Astrocyte of the cerebellum (primary cell): ENCODE results near the gene ARAP2.
A peak's percentile ranks its signal among the peaks of the same experiment; 100 is the strongest.

Experiments
- DNase-seq: peaks from one replicate; pipeline ENCODE4 v3.0.0-alpha.2; 2011; ENCODE audit warnings: low read depth
- H3K4me3 ChIP-seq: 2 replicates; pipeline ENCODE4 v1.5.1; 2011; ENCODE audit warnings: mild to moderate bottlenecking, low read depth, low read length, moderate library complexity
- in situ Hi-C: cut with HindIII; loops from 2 replicates; pipeline ENCODE4 v1.10.0; 2017; ENCODE audit warnings: low sequenced_read_pairs
- TF ChIP-seq, protein P1 (sequence below): IDR thresholded peaks from 2 replicates; pipeline ENCODE4 v1.5.1; 2012; ENCODE audit warnings: low read length, low read depth, moderate library complexity, mild to moderate bottlenecking; ENCODE audit errors: missing control alignments

The ARAP2 gene

DNA sequence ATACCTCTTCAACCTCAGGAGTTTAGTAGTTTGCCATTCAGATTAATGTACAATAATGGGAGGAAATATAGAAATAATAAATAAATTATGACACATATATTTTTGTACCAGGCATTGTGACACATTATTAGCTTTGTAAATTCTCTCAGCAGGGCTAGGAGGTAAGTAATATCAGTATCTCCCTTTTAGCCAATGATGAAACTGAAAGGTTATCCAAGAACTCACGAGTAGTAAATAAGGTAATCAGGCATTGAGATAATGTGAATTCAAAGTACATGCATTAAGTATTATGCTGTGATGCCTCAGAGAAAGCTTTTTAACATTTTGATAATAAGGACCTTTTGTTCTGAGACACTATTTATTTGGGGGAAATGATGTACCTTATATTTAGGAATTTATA lies 5.3 kb upstream of the ARAP2 start:
- DNase-seq = no peak
- H3K4me3 ChIP-seq = no peak overlapping the region
- in situ Hi-C loops = no loop called here
- TF ChIP-seq, protein P1, sequence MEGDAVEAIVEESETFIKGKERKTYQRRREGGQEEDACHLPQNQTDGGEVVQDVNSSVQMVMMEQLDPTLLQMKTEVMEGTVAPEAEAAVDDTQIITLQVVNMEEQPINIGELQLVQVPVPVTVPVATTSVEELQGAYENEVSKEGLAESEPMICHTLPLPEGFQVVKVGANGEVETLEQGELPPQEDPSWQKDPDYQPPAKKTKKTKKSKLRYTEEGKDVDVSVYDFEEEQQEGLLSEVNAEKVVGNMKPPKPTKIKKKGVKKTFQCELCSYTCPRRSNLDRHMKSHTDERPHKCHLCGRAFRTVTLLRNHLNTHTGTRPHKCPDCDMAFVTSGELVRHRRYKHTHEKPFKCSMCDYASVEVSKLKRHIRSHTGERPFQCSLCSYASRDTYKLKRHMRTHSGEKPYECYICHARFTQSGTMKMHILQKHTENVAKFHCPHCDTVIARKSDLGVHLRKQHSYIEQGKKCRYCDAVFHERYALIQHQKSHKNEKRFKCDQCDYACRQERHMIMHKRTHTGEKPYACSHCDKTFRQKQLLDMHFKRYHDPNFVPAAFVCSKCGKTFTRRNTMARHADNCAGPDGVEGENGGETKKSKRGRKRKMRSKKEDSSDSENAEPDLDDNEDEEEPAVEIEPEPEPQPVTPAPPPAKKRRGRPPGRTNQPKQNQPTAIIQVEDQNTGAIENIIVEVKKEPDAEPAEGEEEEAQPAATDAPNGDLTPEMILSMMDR = no peak

DNA sequence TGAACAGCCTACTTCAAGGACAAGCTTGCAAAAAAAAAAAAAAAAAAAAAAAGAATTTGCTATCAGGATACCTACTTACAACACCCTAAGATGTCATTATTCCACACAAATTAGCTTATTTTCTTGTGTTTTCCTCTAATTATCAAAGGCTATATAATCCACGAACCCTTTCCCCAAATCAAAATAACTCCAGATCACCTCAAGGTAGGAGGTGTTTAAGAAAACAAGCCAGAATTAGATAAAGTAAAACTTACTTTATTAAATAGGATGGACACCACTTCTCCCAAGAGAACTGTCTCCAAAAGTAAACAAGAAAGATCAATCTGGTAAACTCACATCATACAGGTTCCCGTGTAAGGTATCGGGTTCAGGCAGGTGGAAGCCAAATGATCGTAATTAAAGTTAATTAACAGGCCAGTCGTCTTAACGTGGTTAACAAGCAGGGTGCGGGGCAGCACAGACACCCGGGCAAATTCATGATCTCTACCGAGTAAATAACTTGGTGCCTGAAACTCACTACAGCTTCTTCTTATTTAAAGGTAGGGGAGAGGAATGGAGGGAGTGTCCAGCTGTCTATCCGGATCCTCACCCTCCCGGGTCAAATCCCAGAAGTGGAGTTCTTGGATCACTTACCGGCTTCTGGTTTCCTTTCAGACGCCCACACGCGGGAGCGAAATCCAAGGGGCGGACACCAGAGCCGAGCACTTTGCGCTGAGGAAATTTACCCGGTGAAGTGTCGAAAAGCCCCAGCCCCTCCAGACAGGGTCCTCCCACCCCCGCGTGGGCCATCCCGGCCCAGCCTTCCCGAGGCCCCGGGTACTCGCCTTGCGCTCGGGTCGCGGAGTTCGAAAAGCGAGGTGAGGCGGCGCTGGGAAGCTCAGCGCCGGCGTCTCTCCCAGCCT lies 708 bp downstream of the ARAP2 start:
- H3K4me3 ChIP-seq = peak overlapping the region; percentile 72
- in situ Hi-C loops = no loop called here
- TF ChIP-seq, protein P1 = no peak
- DNase-seq = no peak

DNA sequence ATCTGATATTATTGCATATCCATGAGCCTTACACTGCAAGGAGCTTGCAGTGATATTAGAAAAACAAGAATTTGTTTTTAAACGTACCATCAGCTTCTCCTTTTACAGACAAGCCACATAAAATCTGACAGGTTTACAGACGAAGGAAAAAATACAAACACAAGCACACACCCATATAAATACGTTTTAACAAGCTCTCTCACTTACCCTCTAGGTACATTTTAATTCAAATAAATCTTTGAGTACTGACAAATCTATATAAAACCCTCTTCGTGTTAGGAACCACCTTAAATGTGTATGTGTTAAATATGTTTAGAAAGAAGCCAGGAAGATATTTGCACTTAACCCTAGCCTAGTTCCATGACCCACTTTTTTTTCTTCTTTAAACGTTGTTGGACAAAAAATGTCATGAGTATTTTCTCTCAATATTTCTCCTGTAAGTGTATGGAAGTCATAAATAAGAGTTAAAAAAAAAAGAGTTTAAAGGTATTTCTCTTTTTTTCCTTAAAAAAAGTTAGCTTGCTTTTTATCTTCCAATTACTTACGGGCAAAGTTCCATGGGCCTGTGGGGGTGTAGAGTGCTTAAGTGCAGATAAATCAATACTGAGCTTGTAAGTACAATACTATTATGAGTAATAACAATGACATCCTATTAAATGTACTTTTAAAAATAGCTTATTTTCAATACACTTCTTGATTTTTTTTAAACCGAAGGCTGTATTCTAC lies 1.5 kb downstream of the ARAP2 start:
- H3K4me3 ChIP-seq = peak overlapping the region; percentile 72
- DNase-seq = no peak
- in situ Hi-C loops = no loop called here
- TF ChIP-seq, protein P1 = no peak

DNA sequence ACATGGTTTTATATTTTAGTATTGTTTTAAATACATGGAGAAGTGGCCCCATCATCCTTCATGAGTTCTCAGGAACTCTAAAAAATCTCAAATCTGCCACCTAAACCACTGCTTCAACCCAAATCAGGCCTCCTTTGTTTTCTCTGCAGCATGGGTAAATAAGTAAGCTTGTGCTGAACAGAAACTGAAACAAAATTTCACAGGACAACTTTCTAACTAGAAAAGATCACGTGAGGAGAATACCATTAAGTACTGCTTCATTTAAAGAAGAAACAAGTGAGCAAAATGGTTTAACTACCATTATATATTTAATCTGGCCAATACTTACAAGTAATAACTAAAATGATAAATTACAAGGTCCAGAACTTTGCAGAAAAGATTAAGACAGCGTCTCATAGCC lies 2.5 kb downstream of the ARAP2 start:
- in situ Hi-C loops = no loop called here
- H3K4me3 ChIP-seq = no peak overlapping the region
- no peak for DNase-seq
- TF ChIP-seq, protein P1 = no peak

DNA sequence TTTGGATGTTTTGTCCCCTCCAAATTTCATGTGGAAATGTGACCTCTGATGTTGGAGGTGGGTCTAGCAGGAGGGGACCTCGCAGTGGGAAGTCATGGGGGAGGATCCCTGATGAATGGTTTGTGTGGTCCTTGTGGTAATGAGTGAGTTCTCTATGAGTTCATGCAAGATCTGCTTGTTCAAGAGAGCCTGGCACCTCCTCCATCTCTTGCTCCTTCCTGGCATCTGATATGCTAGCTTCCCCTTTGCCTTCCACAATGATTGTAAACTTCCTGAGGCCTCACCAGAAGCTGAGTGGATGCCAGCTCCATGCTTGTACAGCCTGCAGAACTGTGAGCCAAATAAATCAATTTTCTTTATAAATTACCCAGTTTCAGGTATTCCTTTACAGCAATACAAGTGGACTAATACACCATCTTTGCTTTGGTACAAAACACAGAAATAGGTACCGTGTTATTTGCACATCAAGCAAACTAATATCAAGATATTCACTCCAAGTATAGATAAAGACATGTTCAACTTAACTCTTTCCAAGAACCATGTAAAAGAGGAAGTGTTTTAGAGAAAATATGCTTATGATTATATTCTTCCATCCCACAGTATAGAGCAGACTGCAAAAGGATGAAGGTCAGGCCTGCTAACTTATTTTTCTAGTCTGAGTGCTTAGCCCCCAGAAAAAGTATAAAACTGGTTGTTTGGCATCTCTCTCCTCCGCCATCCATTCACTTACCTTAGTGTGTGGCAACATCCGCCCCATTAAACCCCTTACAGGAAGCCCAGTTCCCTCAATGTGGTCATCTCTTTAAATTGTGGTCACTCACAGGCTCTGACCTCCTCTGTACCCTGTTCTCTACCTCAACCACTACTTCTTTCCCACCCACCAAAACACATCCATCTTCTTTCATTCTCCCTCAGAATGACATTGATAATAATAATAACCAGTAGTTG lies 6.7 kb downstream of the ARAP2 start:
- no peak for DNase-seq
- in situ Hi-C loops = no loop called here
- TF ChIP-seq, protein P1 = no peak
- no peak overlapping the region for H3K4me3 ChIP-seq

DNA sequence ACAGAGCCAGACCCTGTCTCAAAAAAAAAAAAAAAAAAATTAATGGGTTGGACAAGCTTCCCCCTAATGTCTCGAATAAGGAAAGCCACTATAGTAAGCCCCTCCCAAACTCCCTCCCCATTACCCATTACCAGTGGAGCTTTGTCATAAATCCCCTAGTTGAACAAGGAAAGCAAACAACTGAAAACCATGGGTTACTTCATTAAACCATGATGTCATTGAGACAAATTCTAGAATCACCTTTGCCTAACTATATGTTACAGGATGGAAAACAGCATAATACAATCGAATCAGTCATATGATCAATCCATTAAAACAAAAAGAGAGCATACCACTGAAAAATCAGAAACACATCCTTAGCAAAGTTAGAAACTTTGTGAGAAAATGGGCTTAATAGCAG lies 8.2 kb downstream of the ARAP2 start:
- DNase-seq = no peak
- TF ChIP-seq, protein P1 = no peak
- no peak overlapping the region for H3K4me3 ChIP-seq
- in situ Hi-C loops = no loop called here
